Endothelial cell of umbilical vein (primary cell): Measurements from ENCODE around the gene TMEM269. TPM values are rescaled to one million over a fixed set of nuclear protein-coding genes. Genes with fewer than 3 reads are reported as not detected.

Experiments
- BruUV-seq: library from RNA; stranded (reverse); fragments of 400-500 nt; replicated peaks from 2 replicates; lab custom pipeline; 2021; lab: Mats Ljungman, UMichigan
- CTCF ChIA-PET: fragments of 300-600, 350-600 bp; sonication (Branson Sonifier 250); formaldehyde crosslinking; loops from one replicate; lab custom pipeline; 2021; ENCODE audit warnings: antibody characterized with exemption, inconsistent platforms; lab: Charles Lee
- POLR2A ChIA-PET: fragments of 300-600, 350-600 bp; sonication (Branson Sonifier 250); formaldehyde crosslinking; loops from one replicate; lab custom pipeline; 2021; ENCODE audit warnings: antibody characterized with exemption, inconsistent platforms; lab: Charles Lee
- DNase-seq: peaks from one replicate; pipeline ENCODE4 v3.0.0-alpha.2; 2011; ENCODE audit warnings: low read depth, low spot score
- FAIRE-seq: peaks from 2 replicates; lab custom pipeline; 2011; peaks lifted over from hg19 to GRCh38; lab: Jason Lieb, UNC
- H2AFZ ChIP-seq: 2 replicates; pipeline ENCODE4 v1.6.0; 2012; ENCODE audit warnings: low read depth, low read length, control low read depth, inconsistent platforms
- H3K27ac ChIP-seq: 2 replicates; pipeline ENCODE4 v1.5.1; 2011; ENCODE audit warnings: low read depth, mild to moderate bottlenecking, control low read depth, low read length, moderate library complexity; ENCODE audit not compliant: insufficient read depth
- H3K27me3 ChIP-seq, 2 experiments: 2 replicates each; pipeline versions ENCODE4 v1.6.0 to v1.6.1; 2011; ENCODE audit warnings: low read length in 2 of 2, mixed read lengths in 1 of 2; ENCODE audit not compliant: control insufficient read depth in 2 of 2, insufficient read depth in 2 of 2
- H3K36me3 ChIP-seq, 2 experiments: 2 replicates in 1 of 2; 3 replicates in 1 of 2; pipeline ENCODE4 v1.5.1; 2011; ENCODE audit warnings: low read length in 2 of 2, mild to moderate bottlenecking in 1 of 2, moderate library complexity in 1 of 2; ENCODE audit not compliant: control insufficient read depth in 2 of 2, insufficient read depth in 2 of 2; ENCODE audit errors: extremely low read depth in 1 of 2
- H3K4me1 ChIP-seq: 3 replicates; pipeline ENCODE4 v1.5.1; 2011; ENCODE audit warnings: mild to moderate bottlenecking, low read length; ENCODE audit not compliant: control insufficient read depth, insufficient read depth; ENCODE audit errors: extremely low read depth
- H3K4me2 ChIP-seq: 2 replicates; pipeline ENCODE4 v1.6.1; 2011; ENCODE audit warnings: low read length, control low read depth, mixed read lengths; ENCODE audit not compliant: insufficient read depth
- H3K4me3 ChIP-seq, 3 experiments: fragments of 200-600 bp in 1 of 3; sonication (generic), shearing (Covaris generic) in 1 of 3; replicated peaks in 1 of 3; 2 replicates each; pipeline ENCODE4 v1.5.1; 2011 to 2016; ENCODE audit warnings: control low read depth in 3 of 3, low read length in 3 of 3, mild to moderate bottlenecking in 2 of 3, inconsistent platforms in 1 of 3, low read depth in 1 of 3, moderate library complexity in 1 of 3; ENCODE audit not compliant: insufficient read depth in 1 of 3
- H3K79me2 ChIP-seq: 2 replicates; pipeline ENCODE4 v1.6.0; 2012; ENCODE audit warnings: low read length, inconsistent platforms; ENCODE audit not compliant: control insufficient read depth, insufficient read depth
- H3K9ac ChIP-seq: replicated peaks from 2 replicates; pipeline ENCODE3; 2011; ENCODE audit warnings: low read length, control low read depth; ENCODE audit not compliant: insufficient read depth; ENCODE audit errors: extremely low read depth
- H3K9me1 ChIP-seq: replicated peaks from 3 replicates; pipeline ENCODE4 v1.6.0; 2011; ENCODE audit warnings: mild to moderate bottlenecking, low read length; ENCODE audit not compliant: control insufficient read depth, insufficient read depth; ENCODE audit errors: extremely low read depth
- H3K9me3 ChIP-seq: replicated peaks from 2 replicates; pipeline ENCODE4 v1.5.1; 2012; ENCODE audit warnings: low read length, inconsistent platforms; ENCODE audit not compliant: control insufficient read depth, insufficient read depth
- H4K20me1 ChIP-seq: replicated peaks from 2 replicates; pipeline ENCODE3; 2011; ENCODE audit warnings: mild to moderate bottlenecking, low read length; ENCODE audit not compliant: control insufficient read depth, insufficient read depth; ENCODE audit errors: extremely low read depth
- EZH2 ChIP-seq: IDR thresholded peaks from 2 replicates; pipeline ENCODE4 v1.6.1; 2012; ENCODE audit warnings: borderline replicate concordance, low read depth, mild to moderate bottlenecking, moderate library complexity, low read length, inconsistent platforms; ENCODE audit not compliant: severe bottlenecking
- FOS ChIP-seq: IDR thresholded peaks from 2 replicates; pipeline ENCODE4 v1.6.1; 2011; ENCODE audit warnings: mild to moderate bottlenecking, low read length, moderate library complexity, borderline replicate concordance; ENCODE audit not compliant: insufficient read depth
- GATA2 ChIP-seq: IDR thresholded peaks from 2 replicates; pipeline ENCODE4 v1.7.0; 2011; ENCODE audit warnings: low read depth, mild to moderate bottlenecking, moderate library complexity, mixed read lengths, low read length; ENCODE audit not compliant: insufficient read length, insufficient read depth
- JUN ChIP-seq: IDR thresholded peaks from 2 replicates; pipeline ENCODE4 v1.6.1; 2011; ENCODE audit warnings: borderline replicate concordance, low read depth; ENCODE audit not compliant: insufficient read length, insufficient read depth
- MAX ChIP-seq: IDR thresholded peaks from 2 replicates; pipeline ENCODE4 v1.6.1; 2011; ENCODE audit not compliant: insufficient read depth, insufficient read length
- MYC ChIP-seq: IDR thresholded peaks from one replicate; pipeline ENCODE4 v1.6.1; 2011; ENCODE audit warnings: mild to moderate bottlenecking, low read depth, low read length
- POLR2A ChIP-seq: IDR thresholded peaks from 2 replicates; pipeline ENCODE4 v1.6.1; 2012; ENCODE audit warnings: low read depth, mild to moderate bottlenecking, control low read depth, low read length
- POLR2AphosphoS5 ChIP-seq: IDR thresholded peaks from 2 replicates; pipeline ENCODE4 v1.6.1; 2012; ENCODE audit warnings: low read depth, mild to moderate bottlenecking, control low read depth, low read length, moderate library complexity; ENCODE audit not compliant: insufficient read depth
- dilution Hi-C: fragments of 300-500 bp; cut with MboI; formaldehyde crosslinking; loops from one replicate; pipeline ENCODE4 v1.15.0; 2019; ENCODE audit warnings: low sequenced_read_pairs; ENCODE audit not compliant: extremely low pct_ligation_motif_present
- intact Hi-C: fragments of 100-400 bp; cut with micrococcal nuclease; formaldehyde crosslinking; loops from one replicate; pipeline ENCODE4 v1.10.0; 2022
- polyA plus RNA-seq, 4 experiments: library from polyadenylated mRNA; depleted of rRNA in 3 of 4; stranded (reverse) in 3 of 4; unstranded in 1 of 4; fragments of >200 nt; gene quantifications; 2 replicates each; pipeline versions ENCODE4 v1.2.1 to v1.2.3, GENCODE V29; 2011 to 2012; ENCODE audit warnings: missing spikeins in 1 of 4
- total RNA-seq: library from RNA; stranded (reverse); gene quantifications from 2 replicates; pipeline ENCODE4 v1.2.3, GENCODE V29; 2021
- TF ChIP-seq, protein P1 (sequence below), 2 donors: IDR thresholded peaks; 1 replicate in 1 of 2; 2 replicates in 1 of 2; pipeline ENCODE4 v1.5.1; 2011; ENCODE audit warnings: low read length in 2 of 2, mild to moderate bottlenecking in 2 of 2, moderate library complexity in 2 of 2, control low read depth in 1 of 2, inconsistent platforms in 1 of 2, low read depth in 1 of 2; ENCODE audit not compliant: insufficient read depth in 1 of 2; ENCODE audit errors: extremely low read depth in 1 of 2

Gene TMEM269
- total and polyA plus RNA-seq, 2 donors (not counting 3 experiments of a cell fraction or from before 2014, with no cell fraction given), result 0.03 TPM; not detected in 1

GRCh38 chr1:42841440-42842147 lies 56.8 kb downstream of the TMEM269 start:
- intact Hi-C loops (no loop called here), dilution Hi-C loops (no loop called here)
- Histone ChIP-seq H3K27ac (no peak overlapping the region), H3K4me3 (no peak overlapping the region), H3K9me3 (no peaks in the 10 kb centered on the region), H2AFZ (no peak overlapping the region), H3K9ac (no peak overlapping the region), H4K20me1 (no peaks in the 10 kb centered on the region), H3K4me1 (peaks cover 6% of the 10 kb centered on the region), H3K36me3 (no peaks in the 10 kb centered on the region), H3K79me2 (no peaks in the 10 kb centered on the region), H3K4me2 (no peak overlapping the region), H3K27me3 (no peaks in the 10 kb centered on the region), H3K9me1 (no peaks in the 10 kb centered on the region)
- FAIRE-seq (no peak), DNase-seq (no peak)
- POLR2A ChIA-PET, result no interaction called here
- TF ChIP-seq GATA2, result no peak
- no peak for TF ChIP-seq POLR2AphosphoS5
- no peak for TF ChIP-seq MAX
- TF ChIP-seq POLR2A, result no peak
- TF ChIP-seq FOS, result no peak
- TF ChIP-seq EZH2, result no peak
- TF ChIP-seq, protein P1, sequence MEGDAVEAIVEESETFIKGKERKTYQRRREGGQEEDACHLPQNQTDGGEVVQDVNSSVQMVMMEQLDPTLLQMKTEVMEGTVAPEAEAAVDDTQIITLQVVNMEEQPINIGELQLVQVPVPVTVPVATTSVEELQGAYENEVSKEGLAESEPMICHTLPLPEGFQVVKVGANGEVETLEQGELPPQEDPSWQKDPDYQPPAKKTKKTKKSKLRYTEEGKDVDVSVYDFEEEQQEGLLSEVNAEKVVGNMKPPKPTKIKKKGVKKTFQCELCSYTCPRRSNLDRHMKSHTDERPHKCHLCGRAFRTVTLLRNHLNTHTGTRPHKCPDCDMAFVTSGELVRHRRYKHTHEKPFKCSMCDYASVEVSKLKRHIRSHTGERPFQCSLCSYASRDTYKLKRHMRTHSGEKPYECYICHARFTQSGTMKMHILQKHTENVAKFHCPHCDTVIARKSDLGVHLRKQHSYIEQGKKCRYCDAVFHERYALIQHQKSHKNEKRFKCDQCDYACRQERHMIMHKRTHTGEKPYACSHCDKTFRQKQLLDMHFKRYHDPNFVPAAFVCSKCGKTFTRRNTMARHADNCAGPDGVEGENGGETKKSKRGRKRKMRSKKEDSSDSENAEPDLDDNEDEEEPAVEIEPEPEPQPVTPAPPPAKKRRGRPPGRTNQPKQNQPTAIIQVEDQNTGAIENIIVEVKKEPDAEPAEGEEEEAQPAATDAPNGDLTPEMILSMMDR (IDR thresholded peaks at IDR 0.05; ENCODE audit: extremely low read depth in 1 of 2, insufficient read depth in 1 of 2, low read depth in 1 of 2, low read length in 2 of 2), result no peak
- TF ChIP-seq JUN, result no peak
- TF ChIP-seq MYC, result no peak
- CTCF ChIA-PET, result no interaction called here
- no TSS peak for BruUV-seq
